B cell (primary cell): ENCODE results near the gene CHPF2. TPM values are rescaled to one million over a fixed set of nuclear protein-coding genes. Genes with fewer than 3 reads are reported as not detected.

Experiments
- ATAC-seq: fragments of 200-7000 bp; cut with Tn5 transposase; one replicate; pipeline ENCODE4 v1.10.0; 2021; ENCODE audit warnings: low read depth, mild to moderate bottlenecking, moderate number of reproducible peaks, moderate library complexity
- CTCF ChIA-PET: fragments of 350-600 bp; sonication (Branson Sonifier 250); formaldehyde crosslinking; loops from one replicate; lab custom pipeline; 2021; ENCODE audit warnings: antibody characterized with exemption, inconsistent platforms; lab: Charles Lee
- POLR2A ChIA-PET: fragments of 350-600 bp; sonication (Branson Sonifier 250); formaldehyde crosslinking; loops from one replicate; lab custom pipeline; 2021; ENCODE audit warnings: antibody characterized with exemption; lab: Charles Lee
- DNase-seq: peaks from one replicate; pipeline ENCODE4 v3.0.0; 2013
- H2AFZ ChIP-seq: 2 replicates; pipeline ENCODE4 v1.6.1; 2012; ENCODE audit warnings: mild to moderate bottlenecking, low read depth, low read length; ENCODE audit not compliant: insufficient read depth, poor library complexity, severe bottlenecking
- H3K27ac ChIP-seq, 2 donors: 1 replicate in 1 of 2; 2 replicates in 1 of 2; pipeline ENCODE4 v1.5.1; 2012 to 2013; ENCODE audit warnings: low read length in 2 of 2, mild to moderate bottlenecking in 2 of 2, moderate library complexity in 1 of 2
- H3K27me3 ChIP-seq, 4 experiments: fragments of 200-600 bp in 1 of 4; sonication (generic) in 1 of 4; replicated peaks in 1 of 4; 1 replicate in 2 of 4; 2 replicates in 2 of 4; pipeline versions ENCODE4 v1.6.1 to v1.7.0; 2013 to 2016; ENCODE audit warnings: low read length in 3 of 4, mild to moderate bottlenecking in 2 of 4, mixed read lengths in 1 of 4, moderate library complexity in 1 of 4; ENCODE audit not compliant: insufficient read depth in 4 of 4, control insufficient read depth in 3 of 4; ENCODE audit errors: control extremely low read depth in 1 of 4
- H3K36me3 ChIP-seq, 2 experiments: replicated peaks in 1 of 2; 1 replicate in 1 of 2; 2 replicates in 1 of 2; pipeline versions ENCODE4 v1.6.1 to v1.7.1; 2013; ENCODE audit warnings: low read length in 1 of 2; ENCODE audit not compliant: insufficient read depth in 2 of 2, control insufficient read depth in 1 of 2; ENCODE audit errors: control extremely low read depth in 1 of 2, extremely low read depth in 1 of 2
- H3K4me1 ChIP-seq, 2 donors: fragments of 200-600 bp in 1 of 2; sonication (generic) in 1 of 2; 1 replicate in 1 of 2; 2 replicates in 1 of 2; pipeline versions ENCODE4 v1.5.1 to v1.6.1; 2013 to 2017; ENCODE audit warnings: low read length in 2 of 2; ENCODE audit not compliant: control insufficient read depth in 2 of 2, insufficient read depth in 2 of 2
- H3K4me2 ChIP-seq: replicated peaks from 2 replicates; pipeline ENCODE3; 2012; ENCODE audit warnings: mild to moderate bottlenecking, low read depth, low read length; ENCODE audit not compliant: poor library complexity, severe bottlenecking
- H3K4me3 ChIP-seq, 5 experiments: fragments of 200-600 bp in 1 of 5; sonication (generic) in 1 of 5; 1 replicate in 3 of 5; 2 replicates in 2 of 5; pipeline versions ENCODE4 v1.5.1 to v1.7.0; 2011 to 2016; ENCODE audit warnings: low read length in 4 of 5, mild to moderate bottlenecking in 4 of 5, low read depth in 2 of 5, control low read depth in 1 of 5, moderate library complexity in 1 of 5; ENCODE audit not compliant: insufficient read depth in 1 of 5; ENCODE audit errors: control extremely low read depth in 1 of 5, extremely low read depth in 1 of 5
- H3K79me2 ChIP-seq: fragments of 200-600 bp; sonication (generic); one replicate; pipeline ENCODE4 v1.6.0; 2016; ENCODE audit warnings: low read length; ENCODE audit not compliant: control insufficient read depth, insufficient read depth
- H3K9ac ChIP-seq: fragments of 200-600 bp; sonication (generic); 2 replicates; pipeline ENCODE4 v1.6.1; 2017; ENCODE audit warnings: mild to moderate bottlenecking, low read length, moderate library complexity
- H3K9me3 ChIP-seq, 3 donors: one replicate each; pipeline versions ENCODE4 v1.6.1 to v1.7.1; 2013; ENCODE audit warnings: low read length in 2 of 3; ENCODE audit not compliant: control insufficient read depth in 2 of 3, insufficient read depth in 1 of 3; ENCODE audit errors: control extremely low read depth in 1 of 3
- H4K20me1 ChIP-seq: 2 replicates; pipeline ENCODE4 v1.6.0; 2012; ENCODE audit warnings: mild to moderate bottlenecking, low read length; ENCODE audit not compliant: insufficient read depth, control insufficient read depth, poor library complexity, severe bottlenecking
- H3K27ac Mint-ChIP-seq: one replicate; pipeline ENCODE4 v1.8.0; 2021; ENCODE audit warnings: mixed read lengths
- H3K27me3 Mint-ChIP-seq: one replicate; pipeline ENCODE4 v1.8.0; 2021; ENCODE audit warnings: mixed read lengths
- H3K4me1 Mint-ChIP-seq: one replicate; pipeline ENCODE4 v1.8.0; 2021; ENCODE audit warnings: mixed read lengths
- H3K4me3 Mint-ChIP-seq: one replicate; pipeline ENCODE4 v1.8.0; 2021; ENCODE audit warnings: mixed read lengths
- H3K9me3 Mint-ChIP-seq: one replicate; pipeline ENCODE4 v1.8.0; 2022; ENCODE audit warnings: mixed read lengths; ENCODE audit not compliant: insufficient read depth
- EZH2 ChIP-seq: IDR thresholded peaks from 2 replicates; pipeline ENCODE4 v1.6.1; 2012; ENCODE audit warnings: borderline replicate concordance, low read depth, mild to moderate bottlenecking, moderate library complexity, low read length; ENCODE audit not compliant: insufficient read depth, poor library complexity, severe bottlenecking
- WGBS: methylation state at CpG from one replicate; pipeline ENCODE4 v1.1.5; 2013; ENCODE audit warnings: missing lambda C conversion rate; ENCODE audit not compliant: insufficient coverage; 5-methylcytosine and 5-hydroxymethylcytosine counted together
- intact Hi-C: fragments of 100-400 bp; cut with micrococcal nuclease; formaldehyde crosslinking; loops from one replicate; pipeline ENCODE4 v1.10.0; 2022
- polyA plus RNA-seq: library from polyadenylated mRNA; depleted of rRNA; stranded (reverse); fragments of >200 nt; gene quantifications from 2 replicates; pipeline ENCODE4 v1.2.3, GENCODE V29; 2012
- total RNA-seq, 2 donors: library from RNA; stranded (reverse); fragments of 120-200 nt in 1 of 2; gene quantifications; 1 replicate in 1 of 2; 2 replicates in 1 of 2; pipeline versions ENCODE4 v1.2.3 to v1.2.4, GENCODE V29; 2013 to 2022
- TF ChIP-seq, protein P1 (sequence below): fragments of 200-600 bp; IDR thresholded peaks from one replicate; pipeline ENCODE4 v1.8.0; 2022; ENCODE audit warnings: antibody characterized with exemption, mild to moderate bottlenecking

The CHPF2 gene
- total and polyA plus RNA-seq, 2 donors (not counting 1 experiment from before 2014, with no cell fraction given), result 39.4 to 39.9 TPM

DNA sequence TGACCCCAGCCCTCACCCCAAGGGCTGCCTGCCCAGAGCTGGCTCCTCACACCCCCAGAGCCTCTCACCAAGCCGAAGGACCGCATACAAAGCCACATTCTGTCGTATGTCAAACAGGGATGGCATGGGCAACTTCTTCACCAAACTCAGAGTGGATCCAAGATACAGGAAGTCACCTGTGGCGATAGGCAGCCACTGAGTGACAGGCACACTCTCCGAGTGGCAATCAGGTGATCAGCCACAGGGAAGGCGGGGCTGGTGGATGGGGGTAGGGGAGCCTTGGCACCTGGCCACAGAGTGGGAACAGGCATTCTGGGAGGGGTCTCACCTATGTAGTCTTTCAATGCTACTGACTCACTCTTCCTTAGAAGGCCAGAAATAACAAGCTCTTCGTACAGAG, 38.1 kb upstream of the CHPF2 start:
- Histone ChIP-seq H3K79me2 (no peaks in the 10 kb centered on the region), H3K36me3 (no peaks in the 10 kb centered on the region), H3K27ac (no peak overlapping the region), H3K9ac (no peak overlapping the region), H3K4me2 (no peak overlapping the region), H3K4me1 (no peaks in the 10 kb centered on the region), H3K9me3 (no peaks in the 10 kb centered on the region), H2AFZ (no peak overlapping the region), H3K27me3 (peaks cover 0 to 15% (median 0%) of the 10 kb centered on the region in 4 experiments), H3K4me3 (no peak overlapping the region), H4K20me1 (no peaks in the 10 kb centered on the region)
- Mint-ChIP-seq H3K27me3 (peaks cover 10% of the 10 kb centered on the region), H3K27ac (no peak overlapping the region), H3K4me1 (no peaks in the 10 kb centered on the region), H3K4me3 (no peak overlapping the region), H3K9me3 (no peaks in the 10 kb centered on the region)
- 66% methylated on average over 6 of the region's 7 CpGs for WGBS
- intact Hi-C loops, result no loop called here
- CTCF ChIA-PET, result no interaction called here
- ATAC-seq, result no peak
- POLR2A ChIA-PET, result no interaction called here
- no peak for DNase-seq
- TF ChIP-seq, protein P1, sequence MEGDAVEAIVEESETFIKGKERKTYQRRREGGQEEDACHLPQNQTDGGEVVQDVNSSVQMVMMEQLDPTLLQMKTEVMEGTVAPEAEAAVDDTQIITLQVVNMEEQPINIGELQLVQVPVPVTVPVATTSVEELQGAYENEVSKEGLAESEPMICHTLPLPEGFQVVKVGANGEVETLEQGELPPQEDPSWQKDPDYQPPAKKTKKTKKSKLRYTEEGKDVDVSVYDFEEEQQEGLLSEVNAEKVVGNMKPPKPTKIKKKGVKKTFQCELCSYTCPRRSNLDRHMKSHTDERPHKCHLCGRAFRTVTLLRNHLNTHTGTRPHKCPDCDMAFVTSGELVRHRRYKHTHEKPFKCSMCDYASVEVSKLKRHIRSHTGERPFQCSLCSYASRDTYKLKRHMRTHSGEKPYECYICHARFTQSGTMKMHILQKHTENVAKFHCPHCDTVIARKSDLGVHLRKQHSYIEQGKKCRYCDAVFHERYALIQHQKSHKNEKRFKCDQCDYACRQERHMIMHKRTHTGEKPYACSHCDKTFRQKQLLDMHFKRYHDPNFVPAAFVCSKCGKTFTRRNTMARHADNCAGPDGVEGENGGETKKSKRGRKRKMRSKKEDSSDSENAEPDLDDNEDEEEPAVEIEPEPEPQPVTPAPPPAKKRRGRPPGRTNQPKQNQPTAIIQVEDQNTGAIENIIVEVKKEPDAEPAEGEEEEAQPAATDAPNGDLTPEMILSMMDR, result no peak
- no peak for TF ChIP-seq EZH2

DNA sequence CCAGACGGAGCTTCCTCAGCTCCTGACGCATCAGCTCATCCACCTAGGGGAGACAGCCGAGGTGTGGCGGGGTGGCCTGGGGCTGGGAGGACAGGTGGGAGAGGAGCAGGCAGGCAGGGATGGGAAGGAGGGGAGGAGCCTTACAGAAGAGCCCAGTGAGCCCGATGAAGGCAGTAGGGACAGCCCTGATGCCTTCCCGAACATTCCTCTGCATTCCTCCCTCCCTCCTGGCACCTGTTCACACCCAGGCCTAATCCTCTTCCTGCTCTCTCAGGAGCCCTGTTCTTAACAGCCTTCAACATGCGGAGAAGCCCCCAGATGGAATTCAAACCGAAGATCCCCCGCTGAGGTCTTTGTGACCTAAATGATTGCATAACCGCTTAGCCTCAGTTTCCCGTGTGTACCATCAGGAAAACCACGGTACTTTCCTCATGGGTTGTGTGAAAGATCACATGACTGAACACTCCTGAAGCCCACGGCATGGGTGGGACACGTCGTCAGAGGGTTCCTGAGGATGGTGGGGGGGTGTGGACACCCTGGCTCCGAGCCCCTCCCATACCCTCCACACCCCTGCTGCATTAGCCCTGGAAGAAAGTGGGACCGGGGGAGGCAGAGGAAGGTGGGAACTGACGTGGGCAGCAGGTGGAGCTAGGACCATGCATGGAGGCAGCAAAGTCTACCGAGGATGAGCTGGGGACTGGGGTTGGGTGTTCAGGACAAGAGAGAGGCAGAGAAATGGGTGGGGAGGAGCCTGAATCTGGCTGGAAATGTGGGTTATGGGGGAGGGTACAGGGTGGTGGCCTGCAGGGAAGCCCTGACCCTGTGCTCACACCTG, 36.5 kb upstream of the CHPF2 start:
- Histone ChIP-seq H3K36me3 (no peaks in the 10 kb centered on the region), H3K79me2 (no peaks in the 10 kb centered on the region), H3K27me3 (peaks cover 0 to 14% (median 0%) of the 10 kb centered on the region in 4 experiments), H3K4me1 (no peaks in the 10 kb centered on the region), H3K4me2 (no peak overlapping the region), H3K9ac (no peak overlapping the region), H3K9me3 (no peaks in the 10 kb centered on the region), H3K27ac (no peak overlapping the region), H4K20me1 (no peaks in the 10 kb centered on the region), H2AFZ (no peak overlapping the region), H3K4me3 (no peak overlapping the region)
- H3K9me3 Mint-ChIP-seq, result no peaks in the 10 kb centered on the region
- H3K27me3 Mint-ChIP-seq, result peaks cover 2% of the 10 kb centered on the region
- TF ChIP-seq EZH2, result no peak
- TF ChIP-seq, protein P1, result no peak
- DNase-seq, result no peak
- ChIA-PET POLR2A (no interaction called here), CTCF (no interaction called here)
- intact Hi-C loops, result no loop called here
- H3K27ac Mint-ChIP-seq, result no peak overlapping the region
- ATAC-seq, result no peak
- no peaks in the 10 kb centered on the region for H3K4me1 Mint-ChIP-seq
- H3K4me3 Mint-ChIP-seq, result no peak overlapping the region
- 53% methylated on average over 10 of the region's 19 CpGs for WGBS
